GM11168 (cell line): ENCODE data around the gene FBXL19.

ENCODE experiments used
- in situ Hi-C: fragments of 300-500 bp; cut with MboI; formaldehyde crosslinking; loops from one replicate; pipeline ENCODE4 v1.12.0; 2022; ENCODE audit warnings: low sequenced_read_pairs; ENCODE audit not compliant: unreplicated experiment

FBXL19 gene

GRCh38 chr16:30980959-30981358, 57.6 kb downstream of the FBXL19 start:
- in situ Hi-C loops: loop anchor here (25.0 kb wide), 2 partner anchors 306 to 456 kb away; partner anchors contain the start of genes COX6A2 and ZNF843

GRCh38 chr16:30982548-30983288, 59.3 kb downstream of the FBXL19 start:
- in situ Hi-C loops: loop anchor here (25.0 kb wide), 2 partner anchors 305 to 455 kb away; partner anchors contain the start of genes COX6A2 and ZNF843

- in situ Hi-C loops: loop anchor here (25.0 kb wide), 2 partner anchors 304 to 454 kb away; partner anchors contain the start of genes COX6A2 and ZNF843
Measured at GRCh38 chr16:30983289-30983889, 60.0 kb downstream of the FBXL19 start.

DNA sequence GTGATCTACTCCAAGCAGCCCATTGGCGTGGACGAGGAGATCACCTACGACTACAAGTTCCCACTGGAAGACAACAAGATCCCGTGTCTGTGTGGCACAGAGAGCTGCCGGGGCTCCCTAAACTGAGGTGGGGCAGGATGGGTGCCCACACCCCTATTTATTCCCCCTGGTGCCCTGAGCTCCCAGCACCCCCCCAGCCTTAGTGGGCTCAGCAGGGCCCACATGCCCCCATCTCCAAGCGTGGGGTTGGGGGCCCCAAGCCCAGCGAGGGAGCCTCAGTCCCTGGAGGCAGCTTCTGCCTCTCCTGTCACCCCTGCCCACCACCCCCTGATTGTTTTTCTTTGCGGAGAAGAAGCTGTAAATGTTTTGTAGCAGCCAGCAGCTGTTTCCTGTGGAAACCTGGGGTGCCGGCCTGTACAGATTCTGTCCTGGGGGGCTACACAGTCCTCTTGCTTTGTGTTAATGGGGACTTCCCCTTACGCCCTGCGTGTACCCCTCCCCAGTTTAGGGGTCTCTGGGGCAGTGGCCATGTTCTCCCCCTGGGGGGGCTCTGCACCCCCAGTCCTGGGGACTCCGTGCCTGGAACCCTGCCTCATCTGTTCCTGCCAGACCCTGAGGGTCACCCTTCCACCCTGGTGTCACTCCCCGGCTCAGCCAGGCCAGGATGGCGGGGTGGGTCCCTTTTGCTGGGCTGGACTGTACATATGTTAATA, 60.7 kb downstream of the FBXL19 start:
- in situ Hi-C loops: loop anchor here (25.0 kb wide), 2 partner anchors 303 to 453 kb away; partner anchors contain the start of genes COX6A2 and ZNF843

DNA sequence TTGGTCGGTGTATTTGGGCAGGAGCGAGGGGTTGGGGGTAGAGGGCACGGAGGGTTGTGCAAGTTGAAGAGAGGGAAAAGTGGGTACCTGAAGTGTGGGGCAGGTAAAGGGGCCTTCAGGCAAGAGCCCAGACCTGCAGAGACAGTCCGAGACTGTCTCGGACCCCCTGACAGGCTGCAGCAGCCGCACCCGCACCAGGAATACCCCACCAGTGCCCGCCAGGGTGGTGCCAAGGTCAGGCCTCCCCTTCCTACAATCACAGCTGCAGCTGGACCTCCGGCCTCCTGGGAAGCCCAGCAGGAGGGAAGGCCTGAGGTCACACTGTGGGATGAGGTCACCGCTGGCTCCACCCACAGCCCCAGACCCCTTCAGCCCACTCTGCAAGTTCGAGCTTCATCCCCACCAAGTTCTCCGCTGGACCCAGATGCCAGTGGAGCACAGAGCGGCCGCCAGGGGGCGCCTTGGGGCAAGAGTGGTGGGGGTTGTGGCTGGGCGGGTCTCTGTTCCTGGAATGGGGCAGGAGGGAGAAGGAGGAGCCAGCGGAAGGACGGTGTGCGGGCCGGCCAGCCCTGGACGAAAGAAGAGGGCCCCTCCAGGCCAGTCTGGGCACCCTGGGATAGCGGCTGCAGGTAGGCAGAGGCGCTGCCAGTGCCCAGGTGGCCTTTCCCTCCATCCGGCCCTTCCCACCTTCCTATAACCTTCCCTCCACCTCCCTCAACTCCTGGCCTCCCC, 61.5 kb downstream of the FBXL19 start, which contains the start of gene HSD3B7:
Gene HSD3B7, plus strand, starts transcription at position 539 of the 732 bp plus-strand sequence. CDS start 452 bp downstream, outside the sequence.
- in situ Hi-C loops: loop anchor here (25.0 kb wide), 2 partner anchors 302 to 452 kb away; partner anchors contain the start of genes COX6A2 and ZNF843

GRCh38 chr16:30985401-30986128, 62.2 kb downstream of the FBXL19 start:
- in situ Hi-C loops: loop anchor here (25.0 kb wide), 2 partner anchors 302 to 452 kb away; partner anchors contain the start of genes COX6A2 and ZNF843

GRCh38 chr16:30986129-30986991, 63.0 kb downstream of the FBXL19 start:
- in situ Hi-C loops: loop anchor here (25.0 kb wide), 2 partner anchors 301 to 451 kb away; partner anchors contain the start of genes COX6A2 and ZNF843

DNA sequence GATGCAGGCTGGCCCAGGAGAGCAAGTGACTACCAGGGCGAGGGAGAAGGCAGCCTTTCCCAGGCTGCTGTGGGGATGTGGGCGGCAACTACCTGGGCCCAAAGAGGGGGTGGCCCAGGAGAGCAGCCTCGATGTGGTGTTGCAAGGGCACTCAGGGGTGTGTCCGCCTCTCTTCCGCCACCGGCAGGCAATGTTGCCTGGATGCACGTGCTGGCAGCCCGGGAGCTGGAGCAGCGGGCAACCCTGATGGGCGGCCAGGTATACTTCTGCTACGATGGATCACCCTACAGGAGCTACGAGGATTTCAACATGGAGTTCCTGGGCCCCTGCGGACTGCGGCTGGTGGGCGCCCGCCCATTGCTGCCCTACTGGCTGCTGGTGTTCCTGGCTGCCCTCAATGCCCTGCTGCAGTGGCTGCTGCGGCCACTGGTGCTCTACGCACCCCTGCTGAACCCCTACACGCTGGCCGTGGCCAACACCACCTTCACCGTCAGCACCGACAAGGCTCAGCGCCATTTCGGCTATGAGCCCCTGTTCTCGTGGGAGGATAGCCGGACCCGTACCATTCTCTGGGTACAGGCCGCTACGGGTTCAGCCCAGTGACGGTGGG, 64.3 kb downstream of the FBXL19 start:
- in situ Hi-C loops: loop anchor here (25.0 kb wide), 2 partner anchors 300 to 450 kb away; partner anchors contain the start of genes COX6A2 and ZNF843

- in situ Hi-C loops: loop anchor here (25.0 kb wide), 2 partner anchors 298 to 448 kb away; partner anchors contain the start of genes COX6A2 and ZNF843
Measured at GRCh38 chr16:30989469-30990047, 66.2 kb downstream of the FBXL19 start.

- in situ Hi-C loops: loop anchor here (25.0 kb wide), 2 partner anchors 297 to 447 kb away; partner anchors contain the start of genes COX6A2 and ZNF843
Measured at GRCh38 chr16:30990105-30990504, 66.7 kb downstream of the FBXL19 start.

GRCh38 chr16:30991052-30991451, 67.7 kb downstream of the FBXL19 start:
- in situ Hi-C loops: loop anchor here (25.0 kb wide), 2 partner anchors 296 to 446 kb away; partner anchors contain the start of genes COX6A2 and ZNF843

DNA sequence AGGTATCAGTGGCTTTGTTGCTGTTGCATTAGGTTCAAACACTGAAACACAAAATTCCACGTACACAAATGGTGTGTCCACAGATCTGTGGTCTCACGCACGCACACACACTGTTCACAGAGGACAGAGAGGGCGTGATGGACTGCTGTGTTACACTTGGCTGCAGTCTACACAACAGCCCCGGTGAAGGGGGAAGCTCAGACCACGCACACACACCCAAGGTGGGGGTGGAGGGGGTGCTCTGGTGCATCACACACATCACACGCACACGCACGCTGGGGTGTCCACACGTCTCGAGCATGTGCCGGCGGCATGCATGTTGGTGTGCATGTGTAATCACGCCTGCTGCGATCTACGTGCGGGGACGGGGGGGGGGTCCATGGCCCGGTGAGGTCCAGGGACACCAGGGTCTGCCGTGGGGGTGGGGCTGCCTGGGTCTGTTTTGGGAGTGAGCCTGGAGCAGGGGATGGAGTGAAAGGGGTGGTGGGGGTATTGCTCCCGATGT, 69.0 kb downstream of the FBXL19 start:
- in situ Hi-C loops: loop anchor here (25.0 kb wide), 2 partner anchors 295 to 445 kb away; partner anchors contain the start of genes COX6A2 and ZNF843

DNA sequence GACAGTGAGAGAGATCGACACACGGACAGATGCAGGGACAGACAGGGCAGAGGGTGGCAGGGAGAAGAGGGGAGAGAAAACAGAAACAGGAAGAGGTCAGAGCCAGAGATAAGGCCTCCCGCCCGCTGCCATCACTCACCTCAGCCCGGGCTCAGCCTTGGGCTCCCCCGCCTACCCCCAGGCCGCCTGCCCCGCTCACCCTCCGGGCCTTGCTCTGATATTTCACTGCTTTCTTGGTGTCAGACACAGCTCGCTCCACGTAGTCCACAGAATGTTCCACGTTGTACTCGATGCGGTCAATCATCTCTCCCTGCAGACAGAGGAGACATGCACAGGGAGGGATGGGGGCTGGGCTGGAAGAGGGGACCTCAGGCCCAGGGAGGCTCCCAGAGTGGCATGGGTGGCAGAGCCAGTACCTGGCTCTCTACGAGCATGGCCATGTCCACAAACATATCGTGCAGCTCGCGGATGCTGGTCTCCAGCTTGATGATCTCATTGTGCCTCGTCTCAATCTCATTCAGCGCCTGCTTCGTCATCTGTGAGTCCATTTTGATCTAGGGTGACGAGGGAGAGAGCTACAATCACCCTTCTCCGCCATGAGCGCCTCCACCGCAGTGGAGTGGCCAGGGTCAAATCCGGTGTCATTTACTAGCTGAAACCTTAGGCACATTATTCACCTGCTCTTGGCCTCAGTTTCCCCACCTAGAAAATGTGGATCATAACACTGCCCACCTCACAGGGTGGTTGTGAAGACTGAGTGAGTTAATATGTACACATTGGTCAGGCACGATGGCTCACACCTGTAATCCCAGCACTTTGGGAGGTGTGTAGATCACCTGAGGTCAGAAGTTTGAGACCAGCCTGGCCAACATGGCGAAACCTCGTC, 69.8 kb downstream of the FBXL19 start:
- in situ Hi-C loops: loop anchor here (25.0 kb wide), 2 partner anchors 294 to 444 kb away; partner anchors contain the start of genes COX6A2 and ZNF843

DNA sequence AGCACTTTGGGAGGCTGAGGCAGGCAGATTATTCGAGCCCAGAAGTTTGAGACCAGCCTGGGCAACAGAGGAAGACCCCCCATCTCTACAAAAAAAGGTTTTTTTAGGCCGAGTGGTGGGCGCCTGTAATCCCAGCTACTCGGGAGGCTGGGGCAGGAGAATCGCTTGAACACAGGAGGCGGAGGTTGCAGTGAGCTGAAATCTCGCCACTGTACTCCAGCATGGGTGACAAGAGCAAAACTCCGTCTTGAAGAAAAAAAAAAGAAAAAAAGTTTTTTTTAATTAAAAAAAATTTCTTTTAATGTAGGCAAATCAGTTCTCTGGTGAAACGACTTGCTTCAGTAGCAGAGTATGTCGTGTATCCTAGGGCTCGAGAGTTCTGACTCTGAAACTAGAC, 72.6 kb downstream of the FBXL19 start:
- in situ Hi-C loops: loop anchor here (25.0 kb wide), 2 partner anchors 291 to 441 kb away; partner anchors contain the start of genes COX6A2 and ZNF843

DNA sequence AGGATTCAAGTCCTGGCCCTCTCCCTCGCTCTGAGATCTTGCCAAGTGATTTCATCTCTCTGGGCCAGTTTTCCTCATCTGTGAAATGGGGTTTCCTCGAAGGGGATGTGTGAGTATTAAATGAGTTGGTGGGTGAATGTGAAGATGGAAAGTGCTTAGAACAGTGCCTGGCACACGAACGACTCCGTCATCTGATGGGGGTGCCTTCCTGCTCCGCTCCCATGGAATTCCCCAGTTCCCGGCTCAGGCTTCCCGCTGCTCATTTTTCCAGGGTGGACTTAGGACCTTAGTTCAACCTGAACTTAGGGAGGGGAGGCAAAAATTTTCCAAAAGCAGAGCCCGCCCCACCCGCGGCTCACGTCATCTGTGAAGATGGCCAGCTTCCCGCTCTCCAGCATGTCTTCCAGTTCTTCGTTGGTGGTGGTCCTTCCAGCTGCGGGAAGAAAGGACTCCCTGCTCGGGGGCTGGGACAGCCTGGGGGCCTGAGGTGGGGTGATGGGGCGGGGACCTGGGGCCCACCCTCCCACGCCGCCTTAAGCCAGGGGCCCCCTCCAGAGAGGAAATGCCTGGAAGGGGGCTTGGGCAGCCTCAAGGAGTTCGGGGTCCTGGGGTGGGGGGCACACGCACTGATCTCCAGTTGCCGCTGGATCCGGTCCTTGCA, 73.1 kb downstream of the FBXL19 start:
- in situ Hi-C loops: loop anchor here (25.0 kb wide), 2 partner anchors 291 to 441 kb away; partner anchors contain the start of genes COX6A2 and ZNF843
